Measurements from ENCODE around the gene LIMS2. TPM values are rescaled to one million over a fixed set of nuclear protein-coding genes. Genes with fewer than 3 reads are reported as not detected.
A peak's percentile ranks its signal among the peaks of the same experiment; 100 is the strongest.

LIMS2 gene
- 10 to 100 TPM; 17.4 to 23.2 (median 20.9) TPM for polyA plus RNA-seq (ENCODE audit: insufficient read length in 4 of 4)

- DNase-seq (ENCODE audit: low read depth in 4 of 4, low spot score in 2 of 4) = no peak
Measured at GRCh38 chr2:127675331-127676261, at the start of gene LIMS2. Gene LIMS2 (minus strand): TSS chr2:127675530. CDS start chr2:127675024, 506 bp downstream.

GRCh38 chr2:127722807-127723206 is 47.5 kb upstream of the LIMS2 start:
- no peak for DNase-seq (ENCODE audit: low read depth in 4 of 4, low spot score in 2 of 4)

- DNase-seq (ENCODE audit: low read depth in 4 of 4, low spot score in 2 of 4) = no peak
Measured at GRCh38 chr2:127721978-127722355, 46.6 kb upstream of the LIMS2 start.

GRCh38 chr2:127721311-127721977 is 46.1 kb upstream of the LIMS2 start:
- DNase-seq (ENCODE audit: low read depth in 4 of 4, low spot score in 2 of 4) = no peak

- DNase-seq (ENCODE audit: low read depth in 4 of 4, low spot score in 2 of 4) = no peak
Measured at GRCh38 chr2:127719301-127720218, 44.2 kb upstream of the LIMS2 start.

GRCh38 chr2:127718271-127718670 is 42.9 kb upstream of the LIMS2 start:
- no peak for DNase-seq (ENCODE audit: low read depth in 4 of 4, low spot score in 2 of 4)

GRCh38 chr2:127715778-127716449 is 40.6 kb upstream of the LIMS2 start:
- DNase-seq (ENCODE audit: low read depth in 4 of 4, low spot score in 2 of 4) = no peak

DNA sequence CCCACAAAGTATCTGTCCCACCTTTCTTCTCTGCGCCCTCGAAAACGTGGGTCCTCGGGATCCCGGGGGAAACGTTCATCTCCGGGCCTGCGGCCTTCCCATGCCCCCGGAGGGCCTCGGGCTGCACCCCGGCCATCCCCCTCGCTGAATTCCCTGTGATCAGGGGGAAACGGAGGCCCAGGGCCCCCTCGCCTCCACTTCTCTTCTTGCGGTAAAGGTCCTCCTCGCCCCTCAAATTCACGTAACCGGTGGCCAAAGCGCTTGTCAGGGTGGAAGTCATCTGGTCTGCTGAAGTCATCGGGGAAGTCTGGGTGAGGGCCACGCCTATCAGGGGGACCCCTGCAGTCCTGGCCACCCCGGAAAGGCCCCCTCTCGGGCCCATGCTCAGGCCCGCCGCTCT is 38.2 kb upstream of the LIMS2 start:
- DNase-seq (ENCODE audit: low read depth in 4 of 4, low spot score in 2 of 4) = no peak

GRCh38 chr2:127712999-127713398 is 37.7 kb upstream of the LIMS2 start:
- no peak for DNase-seq (ENCODE audit: low read depth in 4 of 4, low spot score in 2 of 4)

DNA sequence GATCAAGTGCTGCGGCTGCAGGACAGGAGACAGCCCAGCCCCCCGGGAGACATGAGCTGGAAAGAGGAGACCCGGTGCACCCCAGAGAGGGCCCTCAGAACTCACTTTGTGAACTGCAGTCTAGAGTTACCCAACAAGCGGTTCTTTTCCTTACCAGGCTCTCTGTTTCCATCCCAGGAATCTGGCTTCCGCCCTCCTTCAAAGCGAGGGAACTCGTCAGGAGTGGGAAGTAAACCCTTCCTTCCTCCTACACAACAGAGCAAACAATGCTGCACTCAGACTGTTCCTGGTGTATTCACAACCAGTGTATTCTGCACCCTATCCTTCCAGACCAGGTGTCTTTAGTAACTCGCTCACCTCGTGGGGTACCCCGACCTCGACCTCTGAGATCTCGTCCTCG is 34.0 kb upstream of the LIMS2 start:
- DNase-seq (ENCODE audit: low read depth in 4 of 4, low spot score in 2 of 4) = no peak

GRCh38 chr2:127707890-127708648 is 32.7 kb upstream of the LIMS2 start:
- DNase-seq (ENCODE audit: low read depth in 4 of 4, low spot score in 2 of 4) = no peak

GRCh38 chr2:127706215-127706990 is 31.1 kb upstream of the LIMS2 start:
- DNase-seq (ENCODE audit: low read depth in 4 of 4, low spot score in 2 of 4) = no peak

DNA sequence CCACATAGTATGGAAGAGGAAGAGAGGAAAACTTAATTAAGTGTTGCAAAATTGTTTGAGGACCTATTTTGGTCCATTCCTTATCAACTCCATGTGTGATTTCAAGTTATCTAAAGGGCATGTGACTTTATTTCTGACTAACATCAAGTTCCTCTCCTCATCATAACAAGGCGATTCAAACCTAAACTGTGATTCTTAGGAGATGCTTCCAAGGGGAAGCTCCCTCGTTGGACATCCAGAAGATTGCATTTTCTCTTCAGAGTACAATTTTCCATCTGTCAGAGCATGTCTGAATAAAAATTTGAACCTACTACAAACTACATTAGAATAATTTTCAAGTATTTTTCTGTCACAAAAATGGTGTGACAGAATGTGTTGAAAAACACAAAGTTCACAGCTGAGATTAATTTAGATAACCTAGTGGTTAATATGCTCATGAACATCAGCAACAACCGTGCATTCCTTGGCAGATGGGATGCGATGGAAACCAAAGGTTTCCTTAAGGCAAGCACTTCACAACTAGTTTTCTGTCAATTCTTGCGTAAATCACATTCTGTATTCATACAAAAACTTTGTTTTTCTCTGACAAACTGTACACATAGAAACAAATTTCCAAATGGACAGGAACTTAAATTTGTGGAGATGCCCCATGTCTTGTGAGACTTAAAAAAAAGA is 30.2 kb upstream of the LIMS2 start:
- DNase-seq (ENCODE audit: low read depth in 4 of 4, low spot score in 2 of 4) = no peak

DNA sequence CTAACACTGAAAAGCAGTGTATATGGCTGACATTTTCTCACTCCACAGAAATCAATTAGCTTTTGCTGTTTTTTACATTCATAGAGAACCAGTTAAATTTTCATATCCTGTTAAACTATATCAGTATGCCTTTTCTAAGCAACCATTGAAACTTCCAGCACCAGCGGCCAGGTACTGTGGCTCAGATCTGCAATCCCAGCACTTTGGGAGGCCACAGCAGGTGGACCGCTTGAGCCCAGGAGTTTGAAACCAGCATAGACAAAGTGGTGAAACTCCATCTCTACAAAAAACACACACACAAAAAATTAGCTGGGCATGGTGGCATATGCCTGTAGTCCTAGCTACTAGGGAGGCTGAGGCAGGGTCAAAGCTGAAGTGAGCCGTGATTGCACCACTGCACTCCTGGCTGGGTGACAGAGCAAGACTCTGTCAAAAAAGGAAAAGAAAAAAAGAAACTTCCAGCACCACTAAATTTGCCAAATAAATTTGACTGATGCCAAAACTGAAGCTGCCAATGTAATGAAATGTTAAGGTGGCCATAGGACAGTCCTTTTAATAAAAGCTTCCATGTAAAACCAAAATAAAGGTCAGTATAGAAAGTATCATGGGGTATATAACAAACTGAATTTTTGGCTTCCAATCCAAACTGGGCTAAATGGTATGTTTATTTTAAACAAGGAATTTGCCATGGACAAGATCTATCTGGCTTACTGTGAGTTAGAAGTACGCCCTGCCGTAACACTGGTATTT is 29.5 kb upstream of the LIMS2 start:
- no peak for DNase-seq (ENCODE audit: low read depth in 4 of 4, low spot score in 2 of 4)

DNA sequence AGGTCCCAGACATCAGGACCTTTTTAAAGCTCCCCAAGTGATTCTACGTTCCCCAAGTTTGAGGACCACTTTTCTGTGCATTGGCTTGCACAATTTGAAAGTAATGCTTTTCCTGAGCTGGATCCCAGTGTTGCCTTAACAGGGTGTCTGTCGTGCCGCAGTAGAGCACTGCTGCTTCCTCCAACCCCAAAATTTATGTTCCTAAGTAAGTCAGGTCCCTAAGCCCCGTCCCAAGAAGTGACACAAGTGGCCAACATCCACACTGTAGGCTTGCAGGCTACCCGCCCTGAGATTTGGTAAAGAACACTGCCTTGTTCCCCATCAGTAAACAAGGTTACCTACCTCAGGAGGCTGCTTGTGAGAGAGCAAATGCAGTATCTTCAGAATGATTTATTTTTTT is 28.0 kb upstream of the LIMS2 start:
- no peak for DNase-seq (ENCODE audit: low read depth in 4 of 4, low spot score in 2 of 4)

DNA sequence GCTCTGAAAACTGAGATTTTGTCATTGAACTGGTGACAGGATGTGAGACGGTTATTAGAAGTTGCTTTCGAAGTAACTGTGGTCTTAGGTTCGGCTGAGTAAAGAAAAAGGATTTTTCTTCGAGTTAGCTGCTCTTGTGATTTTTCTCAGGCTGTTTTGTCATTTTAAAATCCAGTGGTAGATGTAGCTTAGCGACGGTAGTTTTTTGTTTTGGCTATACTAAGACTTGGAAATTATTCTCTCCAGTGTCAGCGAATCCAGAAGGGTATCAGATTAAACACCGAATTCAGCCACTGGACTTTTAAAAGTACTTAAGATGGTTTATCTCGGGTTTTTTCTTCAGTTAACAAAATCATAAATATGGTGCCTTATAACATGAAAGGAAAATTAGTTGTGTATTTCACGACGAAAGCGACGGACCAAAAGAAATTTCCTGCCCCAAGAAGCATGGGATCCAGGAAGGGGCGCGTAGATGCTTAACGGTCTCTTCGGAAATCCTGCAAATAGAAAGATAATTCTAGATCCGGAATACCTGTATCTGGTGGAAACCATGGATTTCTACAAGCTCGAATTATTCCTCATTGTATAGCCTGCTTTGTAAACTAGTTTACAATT is 27.2 kb upstream of the LIMS2 start:
- peak in 1 of 4 donors; percentile 34 for DNase-seq (ENCODE audit: low read depth in 4 of 4, low spot score in 2 of 4)
